Measurements from ENCODE around the gene SLC44A2. TPM values are rescaled to one million over a fixed set of nuclear protein-coding genes. Genes with fewer than 3 reads are reported as not detected.

The SLC44A2 gene
- total and polyA plus RNA-seq, 2 of the 13 experiments (the other 11 are each of a cell fraction or from before 2014, with no cell fraction given): 2.4 to 5.6 TPM

GRCh38 chr19:10580979-10581631 is 44.2 kb upstream of the SLC44A2 start (continued):
- no peak for TF ChIP-seq CEBPZ (IDR thresholded peaks at IDR 0.05; ENCODE audit: low read length)
- peak; percentile 10; the same call in 1 of the 2 replicates for TF ChIP-seq SP5 (CRISPR knock-in tag; IDR thresholded peaks at IDR 0.05; ENCODE audit: borderline replicate concordance, low read depth)
- TF ChIP-seq SIN3A (IDR thresholded peaks at IDR 0.05; ENCODE audit: borderline replicate concordance, low read depth, low read length): no peak
- TF ChIP-seq NFIC (IDR thresholded peaks at IDR 0.05; ENCODE audit: low read length): no peak
- no peak for TF ChIP-seq SMYD3 (CRISPR knock-in tag; IDR thresholded peaks at IDR 0.05)
- TF ChIP-seq FOSL1 (CRISPR knock-in tag; IDR thresholded peaks at IDR 0.05; ENCODE audit: borderline replicate concordance): no peak
- no peak for TF ChIP-seq MED8 (CRISPR knock-in tag; IDR thresholded peaks at IDR 0.05; ENCODE audit: insufficient replicate concordance)
- no peak for TF ChIP-seq ZNF224 (CRISPR knock-in tag; IDR thresholded peaks at IDR 0.05)
- no peak for TF ChIP-seq ELF4 (CRISPR knock-in tag; IDR thresholded peaks at IDR 0.05; ENCODE audit: borderline replicate concordance)
- peak; percentile 94 for TF ChIP-seq STAG1 (CRISPR knock-in tag; IDR thresholded peaks at IDR 0.05)
- TF ChIP-seq GATAD1 (CRISPR knock-in tag; IDR thresholded peaks at IDR 0.05): no peak
- no peak for TF ChIP-seq ZFP36L2 (CRISPR knock-in tag; IDR thresholded peaks at IDR 0.05)
- no peak for TF ChIP-seq ZNF276 (CRISPR knock-in tag; IDR thresholded peaks at IDR 0.05; ENCODE audit: low read depth)
- TF ChIP-seq ZNF749 (CRISPR knock-in tag; IDR thresholded peaks at IDR 0.05; ENCODE audit: borderline replicate concordance): no peak
- TF ChIP-seq ZNF75D (CRISPR knock-in tag; IDR thresholded peaks at IDR 0.05; ENCODE audit: borderline replicate concordance): no peak
- TF ChIP-seq HHEX (CRISPR knock-in tag; IDR thresholded peaks at IDR 0.05): no peak
- peak; percentile 80 for TF ChIP-seq HNF1B (CRISPR knock-in tag; IDR thresholded peaks at IDR 0.05)
- no peak for TF ChIP-seq ZBTB46 (CRISPR knock-in tag; IDR thresholded peaks at IDR 0.05; ENCODE audit: borderline replicate concordance)

Data from HepG2 (cell line).